HUES64 (cell line): ENCODE results near the gene OPCML.

Experiments used
- H3K27ac ChIP-seq: 2 replicates; pipeline ENCODE4 v1.7.0; 2013; ENCODE audit warnings: low read depth, low read length, inconsistent platforms
- H3K27me3 ChIP-seq: 2 replicates; pipeline ENCODE4 v1.6.1; 2013; ENCODE audit warnings: mild to moderate bottlenecking, low read length; ENCODE audit not compliant: insufficient read depth
- H3K36me3 ChIP-seq: 2 replicates; pipeline ENCODE4 v1.6.1; 2013; ENCODE audit warnings: mild to moderate bottlenecking, low read length; ENCODE audit not compliant: insufficient read depth
- H3K4me1 ChIP-seq: 2 replicates; pipeline ENCODE4 v1.6.1; 2013; ENCODE audit warnings: mild to moderate bottlenecking, low read length, moderate library complexity; ENCODE audit not compliant: insufficient read depth
- H3K4me3 ChIP-seq: 2 replicates; pipeline ENCODE4 v1.5.1; 2013; ENCODE audit warnings: mild to moderate bottlenecking, low read length, moderate library complexity
- H3K9ac ChIP-seq: 2 replicates; pipeline ENCODE4 v1.6.1; 2013; ENCODE audit warnings: mild to moderate bottlenecking, low read depth, low read length
- H3K9me3 ChIP-seq: 2 replicates; pipeline ENCODE4 v1.6.1; 2013; ENCODE audit warnings: low read depth, low read length; ENCODE audit not compliant: insufficient read depth
- WGBS: fragments of 150-250, 120-280 bp; methylation state at CpG from one replicate; pipeline ENCODE4 v1.1.7; 2013; ENCODE audit warnings: missing lambda C conversion rate; 5-methylcytosine and 5-hydroxymethylcytosine counted together

Gene OPCML

GRCh38 chr11:132937016-132937415 is 595.3 kb downstream of the OPCML start:
- Histone ChIP-seq H3K4me3 (no peak overlapping the region), H3K4me1 (peaks cover 10% of the 10 kb centered on the region)
- 88% methylated on average over 4 of the region's 4 CpGs for WGBS

GRCh38 chr11:132935383-132935782 is 596.9 kb downstream of the OPCML start:
- no peaks in the 10 kb centered on the region for H3K9me3 ChIP-seq
- H3K36me3 ChIP-seq, result no peaks in the 10 kb centered on the region
- no peaks in the 10 kb centered on the region for H3K27me3 ChIP-seq
- WGBS, result 87% methylated on average over 2 of the region's 3 CpGs
- peaks cover 10% of the 10 kb centered on the region for H3K4me1 ChIP-seq
- H3K9ac ChIP-seq, result no peak overlapping the region
- no peak overlapping the region for H3K27ac ChIP-seq
- no peak overlapping the region for H3K4me3 ChIP-seq

More at GRCh38 chr11:132937016-132937415, 595.3 kb downstream of the OPCML start:
- Histone ChIP-seq H3K9ac (no peak overlapping the region), H3K27ac (no peak overlapping the region), H3K27me3 (peaks cover 5% of the 10 kb centered on the region; the same call in 1 of the 2 replicates), H3K9me3 (no peaks in the 10 kb centered on the region), H3K36me3 (no peaks in the 10 kb centered on the region)

- no peak overlapping the region for H3K4me3 ChIP-seq
- WGBS, result 94% methylated on average over 3 of the region's 3 CpGs
These were observed 598.6 kb downstream of the OPCML start for GRCh38 chr11:132933703-132934102.

GRCh38 chr11:132925825-132926469 is 606.4 kb downstream of the OPCML start:
- no peak overlapping the region for H3K27ac ChIP-seq
- no peaks in the 10 kb centered on the region for H3K27me3 ChIP-seq
- no peaks in the 10 kb centered on the region for H3K4me1 ChIP-seq
- H3K9ac ChIP-seq, result no peak overlapping the region
- no peaks in the 10 kb centered on the region for H3K36me3 ChIP-seq
- no peak overlapping the region for H3K4me3 ChIP-seq
- WGBS, result 86% methylated on average over 3 of the region's 3 CpGs
- H3K9me3 ChIP-seq, result no peaks in the 10 kb centered on the region

More at GRCh38 chr11:132933703-132934102, 598.6 kb downstream of the OPCML start:
- no peak overlapping the region for H3K27ac ChIP-seq
- peaks cover 10% of the 10 kb centered on the region for H3K4me1 ChIP-seq
- no peaks in the 10 kb centered on the region for H3K9me3 ChIP-seq
- H3K27me3 ChIP-seq, result no peaks in the 10 kb centered on the region
- no peak overlapping the region for H3K9ac ChIP-seq
- H3K36me3 ChIP-seq, result no peaks in the 10 kb centered on the region

- Histone ChIP-seq H3K9ac (no peak overlapping the region), H3K27ac (no peak overlapping the region), H3K9me3 (no peaks in the 10 kb centered on the region), H3K36me3 (no peaks in the 10 kb centered on the region), H3K4me1 (no peaks in the 10 kb centered on the region), H3K4me3 (no peak overlapping the region), H3K27me3 (no peaks in the 10 kb centered on the region)
- 94% methylated on average over 6 of the region's 6 CpGs for WGBS
These were observed 610.7 kb downstream of the OPCML start for GRCh38 chr11:132921597-132921996.

- Histone ChIP-seq H3K27ac (no peak overlapping the region), H3K9me3 (no peaks in the 10 kb centered on the region), H3K9ac (no peak overlapping the region), H3K36me3 (no peaks in the 10 kb centered on the region), H3K4me3 (no peak overlapping the region), H3K27me3 (no peaks in the 10 kb centered on the region), H3K4me1 (no peaks in the 10 kb centered on the region)
- 94% methylated on average over 20 of the region's 20 CpGs for WGBS
These were observed 611.7 kb downstream of the OPCML start for GRCh38 chr11:132920451-132921096.

GRCh38 chr11:132914600-132914999 is 617.7 kb downstream of the OPCML start:
- no peak overlapping the region for H3K27ac ChIP-seq
- H3K4me3 ChIP-seq, result no peak overlapping the region
- H3K36me3 ChIP-seq, result no peaks in the 10 kb centered on the region
- H3K9me3 ChIP-seq, result no peaks in the 10 kb centered on the region
- peaks cover 18% of the 10 kb centered on the region; the same call in 1 of the 2 replicates for H3K4me1 ChIP-seq
- WGBS, result 95% methylated on average over 5 of the region's 5 CpGs
- H3K27me3 ChIP-seq, result no peaks in the 10 kb centered on the region
- no peak overlapping the region for H3K9ac ChIP-seq

GRCh38 chr11:132913886-132914285 is 618.4 kb downstream of the OPCML start:
- Histone ChIP-seq H3K9me3 (no peaks in the 10 kb centered on the region), H3K4me1 (peaks cover 19% of the 10 kb centered on the region; the same call in 1 of the 2 replicates), H3K9ac (no peak overlapping the region), H3K36me3 (no peaks in the 10 kb centered on the region), H3K27ac (no peak overlapping the region), H3K27me3 (no peaks in the 10 kb centered on the region), H3K4me3 (no peak overlapping the region)
- WGBS, result 95% methylated on average over 7 of the region's 7 CpGs

GRCh38 chr11:132913295-132913694 is 619.0 kb downstream of the OPCML start:
- WGBS, result 96% methylated on average over 6 of the region's 6 CpGs
- Histone ChIP-seq H3K4me1 (peaks cover 19% of the 10 kb centered on the region; the same call in 1 of the 2 replicates), H3K36me3 (no peaks in the 10 kb centered on the region), H3K27ac (no peak overlapping the region), H3K27me3 (no peaks in the 10 kb centered on the region), H3K9ac (no peak overlapping the region), H3K9me3 (no peaks in the 10 kb centered on the region), H3K4me3 (no peak overlapping the region)

GRCh38 chr11:132911186-132911585 is 621.1 kb downstream of the OPCML start:
- Histone ChIP-seq H3K4me3 (no peak overlapping the region), H3K9me3 (no peaks in the 10 kb centered on the region), H3K27me3 (no peaks in the 10 kb centered on the region), H3K9ac (no peak overlapping the region), H3K27ac (no peak overlapping the region), H3K4me1 (peaks cover 19% of the 10 kb centered on the region; the same call in 1 of the 2 replicates), H3K36me3 (no peaks in the 10 kb centered on the region)
- WGBS, result 87% methylated on average over 7 of the region's 7 CpGs

- H3K9ac ChIP-seq, result no peak overlapping the region
- peaks cover 19% of the 10 kb centered on the region; the same call in 1 of the 2 replicates for H3K4me1 ChIP-seq
- H3K9me3 ChIP-seq, result no peaks in the 10 kb centered on the region
- H3K27ac ChIP-seq, result no peak overlapping the region
- H3K36me3 ChIP-seq, result no peaks in the 10 kb centered on the region
- H3K27me3 ChIP-seq, result no peaks in the 10 kb centered on the region
- no peak overlapping the region for H3K4me3 ChIP-seq
- 75% methylated on average over 18 of the region's 18 CpGs for WGBS
These were observed 622.1 kb downstream of the OPCML start for GRCh38 chr11:132910011-132910760.
